ENCODE results near the gene KATNAL1.

The KATNAL1 gene

DNA sequence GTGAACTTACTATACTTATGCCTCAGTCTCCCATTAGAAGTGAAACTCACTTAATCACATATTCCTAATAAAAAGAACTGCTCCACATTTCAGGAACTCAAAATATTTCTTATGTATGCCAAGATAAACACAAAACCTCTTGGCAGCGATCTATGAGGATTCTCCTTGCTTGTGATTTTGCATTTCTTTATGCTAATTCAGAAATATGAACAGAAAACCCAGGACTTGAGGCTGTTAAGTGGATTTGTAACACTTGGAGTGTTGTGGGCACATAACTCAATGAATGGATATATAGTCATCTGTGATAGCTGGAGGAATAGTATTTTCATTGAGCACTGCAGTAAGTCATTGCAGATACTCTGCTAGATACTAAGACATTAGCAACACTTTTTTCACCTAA, 5.6 kb upstream of the KATNAL1 start:
- no peak overlapping the region for H3K27ac ChIP-seq (ENCODE audit: low read length)
- no peaks in the 10 kb centered on the region for H3K79me2 ChIP-seq (ENCODE audit: low read length)
- no peaks in the 10 kb centered on the region for H3F3A ChIP-seq (ENCODE audit: insufficient read depth, low read length)
- no peak overlapping the region for H3K4me2 ChIP-seq (ENCODE audit: low read depth, low read length)
- H3K4me3 ChIP-seq (ENCODE audit: low read length), result no peak overlapping the region
- H4K20me1 ChIP-seq (ENCODE audit: insufficient read depth, low read length), result no peaks in the 10 kb centered on the region
- no peaks in the 10 kb centered on the region for H3K36me3 ChIP-seq (replicated peaks; ENCODE audit: insufficient read depth, low read length)
- no peak overlapping the region for H3K9ac ChIP-seq (ENCODE audit: low read length)
- no peak for DNase-seq
- no peak overlapping the region for H2AFZ ChIP-seq (ENCODE audit: low read length)
- H3K27me3 ChIP-seq (replicated peaks; ENCODE audit: insufficient read depth, low read length), result no peaks in the 10 kb centered on the region
- no peaks in the 10 kb centered on the region for H3K4me1 ChIP-seq (ENCODE audit: low read length)
- TF ChIP-seq EZH2phosphoT487 (IDR thresholded peaks at IDR 0.05; ENCODE audit: low read length) (no peak), EZH2 (optimal IDR thresholded peaks at IDR 0.05; ENCODE audit: low read depth, low read length) (no peak)
- TF ChIP-seq, protein P1, sequence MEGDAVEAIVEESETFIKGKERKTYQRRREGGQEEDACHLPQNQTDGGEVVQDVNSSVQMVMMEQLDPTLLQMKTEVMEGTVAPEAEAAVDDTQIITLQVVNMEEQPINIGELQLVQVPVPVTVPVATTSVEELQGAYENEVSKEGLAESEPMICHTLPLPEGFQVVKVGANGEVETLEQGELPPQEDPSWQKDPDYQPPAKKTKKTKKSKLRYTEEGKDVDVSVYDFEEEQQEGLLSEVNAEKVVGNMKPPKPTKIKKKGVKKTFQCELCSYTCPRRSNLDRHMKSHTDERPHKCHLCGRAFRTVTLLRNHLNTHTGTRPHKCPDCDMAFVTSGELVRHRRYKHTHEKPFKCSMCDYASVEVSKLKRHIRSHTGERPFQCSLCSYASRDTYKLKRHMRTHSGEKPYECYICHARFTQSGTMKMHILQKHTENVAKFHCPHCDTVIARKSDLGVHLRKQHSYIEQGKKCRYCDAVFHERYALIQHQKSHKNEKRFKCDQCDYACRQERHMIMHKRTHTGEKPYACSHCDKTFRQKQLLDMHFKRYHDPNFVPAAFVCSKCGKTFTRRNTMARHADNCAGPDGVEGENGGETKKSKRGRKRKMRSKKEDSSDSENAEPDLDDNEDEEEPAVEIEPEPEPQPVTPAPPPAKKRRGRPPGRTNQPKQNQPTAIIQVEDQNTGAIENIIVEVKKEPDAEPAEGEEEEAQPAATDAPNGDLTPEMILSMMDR (IDR thresholded peaks at IDR 0.05; ENCODE audit: low read length), result no peak
- H3K9me2 ChIP-seq (replicated peaks; ENCODE audit: insufficient read depth, low read length), result no peaks in the 10 kb centered on the region
- no peaks in the 10 kb centered on the region for H3K9me3 ChIP-seq (replicated peaks; ENCODE audit: insufficient read depth, low read length)

DNA sequence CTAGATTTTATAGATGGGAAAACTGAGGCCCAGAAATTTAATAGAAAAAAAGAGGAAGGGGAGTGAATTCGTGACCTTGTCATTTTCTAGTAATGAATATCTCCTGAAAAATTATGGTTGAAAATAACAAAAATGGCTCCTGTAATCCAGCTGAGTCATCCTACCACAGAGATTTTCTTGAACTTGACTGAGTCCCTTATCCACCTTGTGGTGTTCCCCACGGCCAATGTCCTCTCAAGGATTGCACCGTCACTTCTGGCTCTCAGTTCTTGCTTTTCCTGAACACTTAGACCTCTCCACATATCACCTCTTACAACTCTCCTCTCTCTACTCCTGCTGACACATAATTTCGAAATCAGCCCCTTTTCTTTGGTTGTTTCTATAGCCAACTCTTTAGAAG, 1.2 kb upstream of the KATNAL1 start:
- Histone ChIP-seq H3K27me3 (replicated peaks; ENCODE audit: insufficient read depth, low read length) (no peaks in the 10 kb centered on the region), H3K79me2 (ENCODE audit: low read length) (peaks cover 20% of the 10 kb centered on the region; the same call in 1 of the 2 replicates), H3K9me2 (replicated peaks; ENCODE audit: insufficient read depth, low read length) (no peaks in the 10 kb centered on the region), H3K4me1 (ENCODE audit: low read length) (0 out of 2 replicates have a peak, but pooled peaks cover 8% of the 10 kb centered on the region), H3K27ac (ENCODE audit: low read length) (no peak overlapping the region), H3K9ac (ENCODE audit: low read length) (no peak overlapping the region), H3K4me2 (ENCODE audit: low read depth, low read length) (no peak overlapping the region), H3K9me3 (replicated peaks; ENCODE audit: insufficient read depth, low read length) (no peaks in the 10 kb centered on the region), H3F3A (ENCODE audit: insufficient read depth, low read length) (no peaks in the 10 kb centered on the region), H3K36me3 (replicated peaks; ENCODE audit: insufficient read depth, low read length) (no peaks in the 10 kb centered on the region), H2AFZ (ENCODE audit: low read length) (no peak overlapping the region), H3K4me3 (ENCODE audit: low read length) (no peak overlapping the region), H4K20me1 (ENCODE audit: insufficient read depth, low read length) (no peaks in the 10 kb centered on the region)
- TF ChIP-seq, protein P1 (IDR thresholded peaks at IDR 0.05; ENCODE audit: low read length), result no peak
- DNase-seq, result no peak

DNA sequence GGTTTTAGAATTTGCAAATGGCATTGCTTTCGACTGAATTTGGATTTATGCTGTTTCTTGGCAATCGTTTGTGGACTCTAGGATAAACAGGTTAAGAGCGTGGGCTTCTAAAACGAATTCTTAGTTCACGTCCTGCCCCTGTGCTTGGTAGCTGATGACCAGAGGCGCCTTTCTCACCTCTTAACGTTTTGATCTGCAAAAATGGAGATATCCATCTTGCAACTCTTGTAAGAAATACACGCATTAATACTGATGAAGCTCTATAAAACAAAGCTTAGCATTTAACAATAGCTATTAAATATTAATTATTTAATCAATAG, 580 bp upstream of the KATNAL1 start:
- Histone ChIP-seq H3K27ac (ENCODE audit: low read length) (no peak overlapping the region), H3K4me2 (ENCODE audit: low read depth, low read length) (peak overlapping the region; percentile 44; the same call in 1 of the 2 replicates)
- TF ChIP-seq EZH2 (optimal IDR thresholded peaks at IDR 0.05; ENCODE audit: low read depth, low read length) (no peak), EZH2phosphoT487 (IDR thresholded peaks at IDR 0.05; ENCODE audit: low read length) (no peak)

DNA sequence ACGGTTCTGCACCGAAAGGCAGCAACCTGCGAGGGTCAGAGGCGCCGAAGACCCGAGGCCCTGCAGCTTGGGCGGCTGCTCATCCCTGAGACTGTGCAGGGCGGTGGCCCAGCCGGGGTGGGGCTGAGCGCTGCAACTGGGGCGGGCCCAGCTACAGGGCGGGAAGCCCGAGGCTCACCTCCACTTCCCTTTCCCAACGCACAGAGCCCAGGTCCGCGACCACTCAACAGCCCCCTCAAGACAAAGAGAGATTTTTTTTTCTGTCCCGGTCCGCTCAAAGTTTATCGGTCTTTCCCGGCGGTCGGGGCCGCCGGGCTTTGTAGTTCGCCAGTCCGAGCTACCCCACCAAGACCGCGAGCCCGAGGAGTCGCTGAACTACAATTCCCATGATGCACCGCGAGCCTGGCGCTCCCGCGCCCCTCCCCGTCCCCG, 573 bp downstream of the KATNAL1 start:
- Histone ChIP-seq H3K4me1 (ENCODE audit: low read length) (0 out of 2 replicates have a peak, but pooled peaks cover 8% of the 10 kb centered on the region), H3F3A (ENCODE audit: insufficient read depth, low read length) (no peaks in the 10 kb centered on the region), H3K9me2 (replicated peaks; ENCODE audit: insufficient read depth, low read length) (no peaks in the 10 kb centered on the region), H3K4me2 (ENCODE audit: low read depth, low read length) (peak overlapping the region; percentile 75), H3K27ac (ENCODE audit: low read length) (peak overlapping the region; percentile 6; the same call in 1 of the 2 replicates), H3K79me2 (ENCODE audit: low read length) (peaks cover 26% of the 10 kb centered on the region; the same call in 1 of the 2 replicates), H3K36me3 (replicated peaks; ENCODE audit: insufficient read depth, low read length) (no peaks in the 10 kb centered on the region), H4K20me1 (ENCODE audit: insufficient read depth, low read length) (no peaks in the 10 kb centered on the region), H2AFZ (ENCODE audit: low read length) (peak overlapping the region; percentile 69), H3K9ac (ENCODE audit: low read length) (peak overlapping the region; percentile 79), H3K27me3 (replicated peaks; ENCODE audit: insufficient read depth, low read length) (no peaks in the 10 kb centered on the region), H3K9me3 (replicated peaks; ENCODE audit: insufficient read depth, low read length) (no peaks in the 10 kb centered on the region), H3K4me3 (ENCODE audit: low read length) (peak overlapping the region; percentile 79)
- peak; percentile 77 for DNase-seq
- TF ChIP-seq, protein P1 (IDR thresholded peaks at IDR 0.05; ENCODE audit: low read length), result no peak
- TF ChIP-seq EZH2 (optimal IDR thresholded peaks at IDR 0.05; ENCODE audit: low read depth, low read length), result no peak
- no peak for TF ChIP-seq EZH2phosphoT487 (IDR thresholded peaks at IDR 0.05; ENCODE audit: low read length)

More for the DNA sequence above, 580 bp upstream of the KATNAL1 start:
- Histone ChIP-seq H4K20me1 (ENCODE audit: insufficient read depth, low read length) (no peaks in the 10 kb centered on the region), H3K4me3 (ENCODE audit: low read length) (peak overlapping the region; percentile 79; the same call in 1 of the 2 replicates), H3K36me3 (replicated peaks; ENCODE audit: insufficient read depth, low read length) (no peaks in the 10 kb centered on the region), H3K27me3 (replicated peaks; ENCODE audit: insufficient read depth, low read length) (no peaks in the 10 kb centered on the region), H3K9ac (ENCODE audit: low read length) (0 out of 2 replicates have a peak overlapping the region, but pooled peaks have one; percentile 79), H3K9me3 (replicated peaks; ENCODE audit: insufficient read depth, low read length) (no peaks in the 10 kb centered on the region), H3F3A (ENCODE audit: insufficient read depth, low read length) (no peaks in the 10 kb centered on the region), H2AFZ (ENCODE audit: low read length) (peak overlapping the region; percentile 69), H3K79me2 (ENCODE audit: low read length) (peaks cover 20% of the 10 kb centered on the region; the same call in 1 of the 2 replicates), H3K4me1 (ENCODE audit: low read length) (0 out of 2 replicates have a peak, but pooled peaks cover 8% of the 10 kb centered on the region), H3K9me2 (replicated peaks; ENCODE audit: insufficient read depth, low read length) (no peaks in the 10 kb centered on the region)
- DNase-seq, result no peak
